ENCODE data around the gene RPTOR.

RPTOR gene

GRCh38 chr17:80942423-80943345, 398.0 kb downstream of the RPTOR start:
- DNase-seq, result no peak

- no peak for DNase-seq
Observed at GRCh38 chr17:80943346-80944145, 398.9 kb downstream of the RPTOR start.

- no peak for DNase-seq
Observed at GRCh38 chr17:80944326-80944725, 399.7 kb downstream of the RPTOR start.

GRCh38 chr17:80945736-80946135, 401.1 kb downstream of the RPTOR start:
- DNase-seq, result no peak

- DNase-seq, result no peak
Observed at GRCh38 chr17:80946449-80946848, 401.8 kb downstream of the RPTOR start.

GRCh38 chr17:80947200-80947940, 402.7 kb downstream of the RPTOR start:
- no peak for DNase-seq

- no peak for DNase-seq
Observed at GRCh38 chr17:80948019-80948975, 403.7 kb downstream of the RPTOR start.

- no peak for DNase-seq
Observed at GRCh38 chr17:80948976-80949450, 404.4 kb downstream of the RPTOR start.

- DNase-seq, result no peak
Observed at GRCh38 chr17:80949451-80950421, 405.1 kb downstream of the RPTOR start.

- DNase-seq, result no peak
Observed at GRCh38 chr17:80950466-80951120, 406.0 kb downstream of the RPTOR start.

- DNase-seq, result no peak
Observed at GRCh38 chr17:80951121-80952090, 406.8 kb downstream of the RPTOR start.

- DNase-seq, result no peak
Observed at GRCh38 chr17:80952291-80952690, 407.7 kb downstream of the RPTOR start.

GRCh38 chr17:80953471-80954315, 409.1 kb downstream of the RPTOR start:
- DNase-seq, result no peak

GRCh38 chr17:80955078-80955477, 410.4 kb downstream of the RPTOR start:
- no peak for DNase-seq

- DNase-seq, result no peak
Observed at GRCh38 chr17:80955671-80956280, 411.1 kb downstream of the RPTOR start.

GRCh38 chr17:80956321-80957190, 411.9 kb downstream of the RPTOR start:
- no peak for DNase-seq

Data from NCI-H2107 (cell line).